Measurements from ENCODE around the gene KLHL10.
A peak's percentile ranks its signal among the peaks of the same experiment; 100 is the strongest.
"Not testable (repeated sequence)": the region's sequence is repeated elsewhere in the genome, so short reads cannot be mapped to it uniquely, and the experiment has no call there.

The KLHL10 gene

DNA sequence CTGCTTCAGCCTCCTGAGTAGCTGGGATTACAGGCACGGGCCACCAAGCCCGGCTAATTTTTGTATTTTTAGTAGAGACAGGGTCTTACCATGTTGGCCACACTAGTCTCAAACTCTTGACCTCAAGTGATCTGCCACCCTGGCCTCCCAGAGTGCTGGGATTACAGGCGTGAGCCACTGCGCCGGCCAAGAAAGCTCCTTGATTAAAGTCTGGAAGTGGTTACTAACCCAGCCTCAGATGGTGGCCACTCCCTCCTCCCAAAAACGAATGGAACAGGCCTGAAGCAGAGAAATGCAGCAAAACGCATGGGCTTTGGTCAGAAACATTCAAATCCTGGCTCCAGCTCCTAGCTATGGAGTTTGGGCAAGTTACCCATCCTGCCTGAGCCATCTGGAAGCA lies 13.5 kb upstream of the KLHL10 start:
- peak; percentile 32 for DNase-seq (ENCODE audit: extremely low read depth, low read depth)
- TF ChIP-seq, protein P1, sequence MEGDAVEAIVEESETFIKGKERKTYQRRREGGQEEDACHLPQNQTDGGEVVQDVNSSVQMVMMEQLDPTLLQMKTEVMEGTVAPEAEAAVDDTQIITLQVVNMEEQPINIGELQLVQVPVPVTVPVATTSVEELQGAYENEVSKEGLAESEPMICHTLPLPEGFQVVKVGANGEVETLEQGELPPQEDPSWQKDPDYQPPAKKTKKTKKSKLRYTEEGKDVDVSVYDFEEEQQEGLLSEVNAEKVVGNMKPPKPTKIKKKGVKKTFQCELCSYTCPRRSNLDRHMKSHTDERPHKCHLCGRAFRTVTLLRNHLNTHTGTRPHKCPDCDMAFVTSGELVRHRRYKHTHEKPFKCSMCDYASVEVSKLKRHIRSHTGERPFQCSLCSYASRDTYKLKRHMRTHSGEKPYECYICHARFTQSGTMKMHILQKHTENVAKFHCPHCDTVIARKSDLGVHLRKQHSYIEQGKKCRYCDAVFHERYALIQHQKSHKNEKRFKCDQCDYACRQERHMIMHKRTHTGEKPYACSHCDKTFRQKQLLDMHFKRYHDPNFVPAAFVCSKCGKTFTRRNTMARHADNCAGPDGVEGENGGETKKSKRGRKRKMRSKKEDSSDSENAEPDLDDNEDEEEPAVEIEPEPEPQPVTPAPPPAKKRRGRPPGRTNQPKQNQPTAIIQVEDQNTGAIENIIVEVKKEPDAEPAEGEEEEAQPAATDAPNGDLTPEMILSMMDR (IDR thresholded peaks at IDR 0.05; ENCODE audit: low read depth, low read length, missing control alignments): no peak
- no peak overlapping the region for H3K4me3 ChIP-seq (replicated peaks; ENCODE audit: low read depth, low read length)

DNA sequence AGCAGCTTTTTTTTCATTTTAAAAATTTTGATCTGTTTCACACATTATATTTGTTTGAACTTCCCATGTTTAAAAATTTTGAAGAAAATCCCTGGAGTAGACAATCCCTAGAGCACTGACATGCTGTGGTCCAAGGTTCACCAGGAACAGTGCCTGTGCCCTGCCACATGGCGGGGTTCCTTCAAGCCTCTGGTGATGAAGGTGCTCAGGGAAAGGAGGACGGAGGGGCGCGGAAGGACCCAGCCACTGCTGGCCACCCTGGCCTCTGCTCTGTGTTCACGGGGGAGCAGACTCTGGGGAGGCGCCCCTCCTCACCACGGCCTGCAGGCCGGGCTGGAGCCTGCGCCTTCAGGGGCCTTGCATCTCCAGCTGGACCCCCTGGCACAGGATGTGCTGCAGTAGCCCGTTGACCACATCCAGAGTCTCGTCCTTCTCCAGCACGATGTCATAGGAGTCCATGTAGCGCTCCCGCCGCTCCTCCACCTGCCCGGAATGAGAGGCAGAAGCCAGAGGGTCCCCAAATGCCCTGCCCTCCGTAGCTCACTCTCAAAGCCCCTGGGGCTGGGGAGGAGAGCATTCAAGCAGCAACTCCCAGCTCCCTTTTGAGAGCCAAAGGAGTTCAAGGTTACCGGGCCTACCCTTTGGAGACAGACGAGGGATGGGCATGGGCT lies 12.3 kb upstream of the KLHL10 start:
- H3K4me3 ChIP-seq (replicated peaks; ENCODE audit: low read depth, low read length): no peak overlapping the region
- TF ChIP-seq, protein P1 (IDR thresholded peaks at IDR 0.05; ENCODE audit: low read depth, low read length, missing control alignments): no peak
- DNase-seq (ENCODE audit: extremely low read depth, low read depth): no peak

DNA sequence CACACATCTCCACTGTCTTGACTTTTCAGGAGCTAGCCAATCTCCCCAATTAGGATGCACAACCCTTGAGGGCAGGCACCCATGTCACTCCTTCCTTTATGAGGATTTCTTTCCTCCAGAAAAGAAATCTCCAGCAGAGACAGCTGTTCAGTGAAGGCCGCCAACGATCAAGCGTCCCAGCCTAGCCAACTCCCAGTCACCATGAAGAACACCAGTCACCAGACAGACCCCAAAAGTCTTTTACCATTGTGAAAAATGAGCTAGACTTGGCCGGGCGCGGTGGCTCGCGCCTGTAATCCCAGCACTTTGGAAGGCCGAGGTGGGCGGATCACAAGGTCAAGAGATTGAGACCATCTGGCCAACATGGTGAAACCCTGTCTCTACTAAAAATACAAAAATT lies 7.7 kb upstream of the KLHL10 start:
- not testable (repeated sequence) for H3K4me3 ChIP-seq (replicated peaks; ENCODE audit: low read depth, low read length); DNase-seq (ENCODE audit: extremely low read depth, low read depth)

DNA sequence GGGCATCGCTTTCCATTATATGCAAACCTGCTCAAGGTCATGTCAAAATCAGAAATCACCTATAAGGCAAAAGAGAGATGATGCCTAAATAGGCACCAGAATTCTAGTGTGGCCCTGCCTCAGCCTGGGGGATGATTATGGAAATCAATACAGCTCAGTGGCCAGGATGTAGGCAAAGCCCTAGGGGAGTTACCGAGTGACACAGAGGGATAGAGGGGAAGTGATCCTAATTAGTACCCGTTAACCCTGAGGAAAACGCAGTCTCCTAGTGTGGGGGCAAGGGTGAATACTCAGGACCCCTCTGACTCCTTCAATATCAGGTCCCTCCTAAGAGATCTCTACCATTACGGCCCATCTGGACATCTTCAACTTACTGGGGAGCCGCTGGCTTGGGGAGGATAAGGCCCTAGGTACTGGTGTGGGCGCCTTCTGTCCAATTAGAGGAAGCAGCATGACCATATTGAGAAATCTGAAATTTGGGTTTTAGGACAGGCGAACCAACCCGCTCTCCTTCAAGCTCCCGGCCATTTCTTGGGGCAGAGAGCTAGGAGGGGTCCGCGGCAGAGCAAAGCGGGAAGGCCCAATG lies 2.3 kb upstream of the KLHL10 start:
- TF ChIP-seq, protein P1 (IDR thresholded peaks at IDR 0.05; ENCODE audit: low read depth, low read length, missing control alignments): no peak
- DNase-seq (ENCODE audit: extremely low read depth, low read depth): no peak
- peak overlapping the region; percentile 86 for H3K4me3 ChIP-seq (replicated peaks; ENCODE audit: low read depth, low read length)

DNA sequence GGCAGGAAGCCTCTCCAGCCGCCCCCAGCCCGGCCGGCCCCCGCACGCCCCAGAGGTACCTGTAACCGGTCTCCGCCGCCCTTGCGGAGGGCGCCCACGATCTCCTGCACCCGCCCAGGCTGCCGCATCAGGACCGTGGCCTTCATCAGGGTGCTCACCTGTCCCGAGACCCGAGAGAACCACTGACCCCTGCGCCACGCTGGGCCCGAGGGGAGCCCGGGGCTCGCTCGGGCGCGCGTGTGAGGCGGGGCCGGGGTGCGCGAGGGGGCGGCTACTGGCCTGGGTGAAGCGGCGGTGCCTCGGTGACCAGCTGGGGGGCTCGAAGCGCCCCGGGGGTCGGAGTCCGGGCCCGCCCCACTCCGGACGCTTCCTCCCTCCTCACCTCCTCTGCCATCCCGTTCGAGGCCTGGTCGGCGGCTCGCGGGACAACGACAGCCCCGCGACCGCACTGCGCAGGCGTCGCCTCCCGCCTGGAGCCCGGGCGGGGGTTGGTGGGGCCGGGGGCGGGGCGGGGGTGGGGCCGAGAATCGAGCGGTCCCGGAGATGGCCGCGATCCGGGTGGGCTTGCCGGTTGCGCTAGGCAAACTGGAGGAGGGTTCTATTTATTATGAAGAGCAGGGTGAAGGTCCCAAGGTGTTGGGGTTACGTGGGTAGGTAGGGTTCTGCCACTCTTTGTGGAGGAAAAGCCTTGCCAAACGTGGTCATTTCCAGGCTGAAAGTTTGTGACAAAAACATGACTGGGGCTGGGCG lies 1.6 kb upstream of the KLHL10 start, which contains the start of gene NT5C3B:
NT5C3B (minus strand) TSS at position 433 of the 750 bp plus-strand sequence; CDS start at position 394, 39 bp downstream.
- peak within 1 kb of the TSS; percentile 86 for H3K4me3 ChIP-seq (replicated peaks; ENCODE audit: low read depth, low read length)
- no peak for DNase-seq (ENCODE audit: extremely low read depth, low read depth)
- TF ChIP-seq, protein P1 (IDR thresholded peaks at IDR 0.05; ENCODE audit: low read depth, low read length, missing control alignments): no peak

DNA sequence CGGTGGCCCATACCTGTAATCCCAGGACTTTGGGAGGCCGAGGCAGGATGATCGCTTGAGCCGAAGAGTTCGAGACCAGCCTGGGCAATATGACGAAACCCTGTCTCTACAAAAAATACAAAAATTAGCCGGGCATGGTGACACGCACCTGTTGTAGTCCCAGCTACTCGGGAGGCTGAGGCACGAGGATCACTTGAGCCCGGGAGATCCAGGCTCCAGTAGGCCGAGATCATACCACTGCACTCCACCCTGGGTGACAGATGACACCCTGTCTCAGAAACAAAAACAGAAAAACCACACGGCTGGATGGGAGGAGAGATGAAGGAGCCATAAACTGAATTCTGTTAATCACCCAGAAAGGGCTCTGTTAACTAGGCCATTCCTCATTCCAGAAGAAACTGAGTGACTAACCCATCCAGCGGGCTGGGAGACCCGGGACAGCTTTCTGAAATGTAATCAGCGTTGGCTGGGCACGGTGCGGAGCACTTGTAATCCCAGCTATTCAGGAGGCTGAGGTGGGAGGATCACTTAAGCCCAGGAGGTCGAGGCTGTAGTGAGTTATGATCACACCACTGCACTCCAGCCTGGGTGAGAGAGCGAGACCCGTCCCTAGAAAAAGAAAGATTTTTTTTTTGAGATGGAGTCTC lies 952 bp upstream of the KLHL10 start:
- DNase-seq (ENCODE audit: extremely low read depth, low read depth): no peak
- TF ChIP-seq, protein P1 (IDR thresholded peaks at IDR 0.05; ENCODE audit: low read depth, low read length, missing control alignments): no peak
- H3K4me3 ChIP-seq (replicated peaks; ENCODE audit: low read depth, low read length): peak overlapping the region; percentile 86

DNA sequence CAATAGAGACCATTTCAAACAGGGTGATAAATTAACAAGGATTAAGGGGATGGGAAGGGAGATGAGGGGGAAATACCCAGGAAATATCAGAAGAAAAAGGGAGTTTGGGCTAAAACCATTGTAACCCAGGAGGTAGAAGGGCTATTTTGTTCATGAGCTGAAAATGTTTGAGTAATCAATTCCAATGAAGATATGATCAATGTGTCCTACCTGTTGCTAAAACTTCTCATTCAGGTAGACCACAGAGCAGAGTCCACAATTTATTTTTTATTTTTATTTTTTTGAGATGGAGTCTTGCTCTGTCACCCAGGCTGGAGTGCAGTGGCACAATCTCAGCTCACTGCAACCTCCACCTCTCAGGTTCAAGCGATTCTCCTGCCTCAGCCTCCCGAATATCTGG lies 1.8 kb downstream of the KLHL10 start:
- not testable (repeated sequence) for DNase-seq (ENCODE audit: extremely low read depth, low read depth); H3K4me3 ChIP-seq (replicated peaks; ENCODE audit: low read depth, low read length)

DNA sequence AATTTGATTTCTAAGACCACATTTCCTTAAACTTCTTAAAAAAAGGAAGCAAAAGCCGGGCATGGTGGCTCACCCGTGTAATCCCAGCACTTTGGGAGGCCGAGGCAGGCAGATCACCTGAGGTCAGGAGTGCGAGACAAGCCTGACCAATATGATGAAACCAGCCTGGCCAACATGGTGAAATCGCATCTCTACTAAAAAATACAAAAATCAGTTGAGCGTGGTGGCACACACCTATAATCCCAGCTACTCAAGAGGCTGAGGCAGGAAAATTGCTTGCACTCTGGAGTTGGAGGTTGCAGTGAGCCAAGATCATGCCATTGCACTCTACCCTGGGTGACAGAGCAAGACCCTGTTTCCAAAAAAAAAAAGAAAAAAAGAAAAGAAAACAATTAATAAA lies 3.2 kb downstream of the KLHL10 start:
- not testable (repeated sequence) for H3K4me3 ChIP-seq (replicated peaks; ENCODE audit: low read depth, low read length); DNase-seq (ENCODE audit: extremely low read depth, low read depth)
